GM13976 (cell line): ENCODE results near the gene USB1.

Source experiments
- DNase-seq: peaks from one replicate; pipeline ENCODE4 v3.0.0; 2012; ENCODE audit warnings: low spot score
- CTCF ChIP-seq: IDR thresholded peaks from 2 replicates; pipeline ENCODE4 v1.5.1; 2012; ENCODE audit warnings: borderline replicate concordance, mild to moderate bottlenecking; ENCODE audit not compliant: insufficient read depth; ENCODE audit errors: extremely low read depth, missing control alignments, control extremely low read depth
- in situ Hi-C: fragments of 300-500 bp; cut with MboI; formaldehyde crosslinking; loops from one replicate; pipeline ENCODE4 v1.12.0; 2022; ENCODE audit warnings: low sequenced_read_pairs, mixed read lengths, inconsistent platforms; ENCODE audit not compliant: unreplicated experiment

USB1 gene

GRCh38 chr16:58000706-58001676 is at the start of gene USB1:
Gene USB1 (plus strand): TSS chr16:58001407. CDS start chr16:58001484, 77 bp downstream.
- in situ Hi-C loops = loop anchor here (10.0 kb wide), 1 partner anchor 106 kb away; no protein-coding TSS in a partner anchor
- peak; percentile 91 for TF ChIP-seq CTCF
- DNase-seq = peak; percentile 98

- in situ Hi-C loops = no loop called here
- no peak for TF ChIP-seq CTCF
- no peak for DNase-seq
Measured at GRCh38 chr16:57952909-57953308, 48.3 kb upstream of the USB1 start.

GRCh38 chr16:57953857-57954256 is 47.4 kb upstream of the USB1 start:
- no peak for DNase-seq
- TF ChIP-seq CTCF = no peak
- in situ Hi-C loops = no loop called here

DNA sequence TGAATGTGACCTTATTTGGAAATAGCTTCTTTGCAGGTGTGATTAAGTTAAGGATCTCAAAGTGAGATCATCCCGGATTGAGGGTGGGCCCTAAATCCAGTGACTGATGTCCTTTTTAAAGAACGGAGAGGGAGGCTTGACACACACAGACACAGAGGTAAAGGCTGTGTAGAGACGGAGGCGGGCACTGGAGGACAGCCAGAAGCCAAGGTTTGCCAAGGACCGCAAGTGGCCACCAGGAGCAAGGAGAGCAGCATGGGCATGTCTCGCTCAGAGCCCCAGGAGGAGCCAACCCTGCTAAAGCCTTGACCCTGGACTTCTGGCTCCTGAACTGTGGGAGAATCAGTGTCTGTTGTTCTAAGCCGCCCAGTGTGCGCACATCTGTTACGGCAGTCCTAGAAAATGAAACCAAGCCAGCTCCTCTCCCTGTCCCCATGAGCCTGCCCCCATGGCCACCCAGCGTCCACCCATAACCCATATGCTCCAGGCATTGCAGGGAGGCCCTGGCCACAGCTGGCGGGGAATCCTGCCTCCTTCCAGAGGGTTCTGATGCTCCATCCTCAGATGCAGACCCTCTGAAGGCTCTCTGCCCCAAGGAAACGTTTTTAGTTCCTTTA is 45.5 kb upstream of the USB1 start:
- in situ Hi-C loops = no loop called here
- DNase-seq = no peak
- no peak for TF ChIP-seq CTCF

GRCh38 chr16:57956270-57956808 is 44.9 kb upstream of the USB1 start:
- DNase-seq = no peak
- no peak for TF ChIP-seq CTCF
- in situ Hi-C loops = no loop called here

DNA sequence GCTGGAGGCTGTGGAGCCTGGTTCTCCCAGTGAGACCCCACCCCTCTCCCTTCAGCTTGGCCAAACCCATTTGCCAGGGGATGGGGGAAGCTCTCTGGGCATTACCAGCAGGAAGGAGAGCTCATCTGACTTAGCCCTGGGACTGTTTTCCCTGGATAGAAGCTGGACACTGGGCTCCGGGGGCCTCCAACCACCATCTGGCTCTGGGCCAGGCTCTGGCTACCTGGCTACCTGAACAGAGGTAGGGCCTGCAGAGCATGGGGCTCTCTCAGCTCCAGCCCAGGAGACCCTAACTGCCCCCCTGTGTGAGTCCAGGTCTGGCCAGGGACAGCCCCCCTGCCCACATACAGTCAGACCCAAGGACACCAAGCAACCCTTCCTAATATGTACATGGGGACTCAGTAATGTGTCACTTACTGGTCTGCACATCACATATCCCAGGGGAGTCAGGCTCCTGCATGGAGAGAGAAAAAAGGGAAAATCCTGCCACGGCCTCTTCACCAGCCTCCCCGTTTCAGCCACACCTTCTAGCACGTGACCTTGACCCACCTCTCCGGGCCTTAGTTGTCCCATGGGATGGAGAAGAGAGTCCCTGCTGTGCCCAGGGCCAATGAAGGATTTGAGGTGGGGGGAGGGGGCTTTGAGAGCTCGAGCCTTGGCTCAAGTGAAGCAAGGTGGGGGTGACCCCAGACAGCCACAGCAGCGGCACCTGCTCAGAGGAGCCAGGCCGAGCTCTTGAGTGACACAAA is 44.1 kb upstream of the USB1 start:
- no peak for TF ChIP-seq CTCF
- in situ Hi-C loops = no loop called here
- no peak for DNase-seq
